IMR-90 (cell line): ENCODE measurements around the gene ZDHHC14. TPM values are rescaled to one million over a fixed set of nuclear protein-coding genes. Genes with fewer than 3 reads are reported as not detected.

Experiments used
- BHLHE40 ChIP-seq: fragments of 150-350 bp; IDR thresholded peaks from 2 replicates; pipeline ENCODE4 v1.6.1; 2016; ENCODE audit warnings: mild to moderate bottlenecking, low read depth, low read length
- FOS ChIP-seq: fragments of 150-350 bp; IDR thresholded peaks from 2 replicates; pipeline ENCODE4 v1.6.1; 2016; ENCODE audit warnings: low read depth, low read length
- MAFK ChIP-seq: IDR thresholded peaks from 2 replicates; pipeline ENCODE4 v1.6.1; 2012; ENCODE audit warnings: low read depth, low read length, improper control_type of control experiment
- MAZ ChIP-seq: IDR thresholded peaks from 2 replicates; pipeline ENCODE4 v1.6.1; 2012; ENCODE audit warnings: low read depth, mild to moderate bottlenecking, low read length, improper control_type of control experiment, moderate library complexity, borderline replicate concordance
- POLR2A ChIP-seq: IDR thresholded peaks from 2 replicates; pipeline ENCODE4 v1.6.1; 2012; ENCODE audit warnings: mild to moderate bottlenecking, low read depth, low read length
- RAD21 ChIP-seq: IDR thresholded peaks from 2 replicates; pipeline ENCODE4 v1.6.1; 2012; ENCODE audit warnings: low read length, improper control_type of control experiment
- RFX5 ChIP-seq: IDR thresholded peaks from 2 replicates; pipeline ENCODE4 v1.8.0; 2012; ENCODE audit warnings: low read depth, mild to moderate bottlenecking, low read length, moderate library complexity
- polyA plus RNA-seq, 3 experiments: library from polyadenylated mRNA; depleted of rRNA; stranded (reverse); fragments of >200 nt; gene quantifications; 2 replicates each; pipeline ENCODE4 v1.2.3, GENCODE V29; 2012; ENCODE audit warnings: low replicate concordance in 1 of 3
- total RNA-seq: library from RNA; depleted of rRNA; stranded (reverse); fragments of >200 nt; gene quantifications from 2 replicates; pipeline ENCODE4 v1.2.3, GENCODE V29; 2012
- TF ChIP-seq, protein P1 (sequence below): fragments of 150-350 bp; IDR thresholded peaks from 2 replicates; pipeline ENCODE4 v1.6.1; 2017; ENCODE audit warnings: mild to moderate bottlenecking, antibody characterized with exemption, low read length, low read depth

ZDHHC14 gene
- total and polyA plus RNA-seq, 2 of the 4 experiments (the other 2 are of a cell fraction): 0.90 to 2.0 TPM

DNA sequence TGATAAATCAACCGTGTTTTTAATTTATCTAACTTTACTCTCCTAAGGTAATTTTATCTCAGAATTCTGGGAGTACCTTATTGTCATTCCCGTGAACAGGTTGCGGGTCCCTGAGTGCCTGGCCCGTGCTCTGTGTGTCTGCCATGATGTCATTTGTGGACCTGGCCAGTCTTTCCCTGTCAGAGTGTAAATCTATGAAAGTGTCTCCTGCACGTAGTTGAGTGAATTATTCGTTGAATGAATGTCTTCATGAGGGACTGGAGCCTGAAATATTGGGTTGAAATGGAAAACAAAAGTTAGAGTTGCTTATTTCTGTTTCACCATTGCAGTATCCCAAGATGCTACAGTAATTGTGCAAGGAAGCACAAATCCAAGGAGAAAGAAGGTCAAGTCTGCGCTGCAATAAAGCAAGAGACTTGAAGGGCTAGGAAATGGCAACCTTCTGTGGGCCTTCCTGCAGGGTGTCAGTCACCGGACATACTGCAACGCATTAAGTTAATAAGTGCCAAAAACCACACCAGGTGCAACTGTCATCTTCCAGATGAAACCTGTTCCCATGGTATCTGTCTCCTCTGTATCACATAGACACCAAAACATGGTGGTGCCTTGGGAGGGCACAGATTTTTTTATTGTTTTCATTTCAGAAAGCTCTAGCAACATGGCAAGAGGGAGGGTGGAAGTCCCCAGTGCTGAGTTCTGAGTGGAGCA lies 135.5 kb downstream of the ZDHHC14 start (continued):
- TF ChIP-seq, protein P1, sequence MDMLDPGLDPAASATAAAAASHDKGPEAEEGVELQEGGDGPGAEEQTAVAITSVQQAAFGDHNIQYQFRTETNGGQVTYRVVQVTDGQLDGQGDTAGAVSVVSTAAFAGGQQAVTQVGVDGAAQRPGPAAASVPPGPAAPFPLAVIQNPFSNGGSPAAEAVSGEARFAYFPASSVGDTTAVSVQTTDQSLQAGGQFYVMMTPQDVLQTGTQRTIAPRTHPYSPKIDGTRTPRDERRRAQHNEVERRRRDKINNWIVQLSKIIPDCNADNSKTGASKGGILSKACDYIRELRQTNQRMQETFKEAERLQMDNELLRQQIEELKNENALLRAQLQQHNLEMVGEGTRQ: no peak
- no peak for TF ChIP-seq MAZ
- TF ChIP-seq MAFK: no peak
- TF ChIP-seq RFX5: no peak
- TF ChIP-seq FOS: no peak
- TF ChIP-seq RAD21: no peak
- TF ChIP-seq BHLHE40: no peak
- no peak for TF ChIP-seq POLR2A
